GM18502 (cell line): ENCODE measurements around the gene RPL29.
A peak's percentile ranks its signal among the peaks of the same experiment; 100 is the strongest.
"Not testable (repeated sequence)": the region's sequence is repeated elsewhere in the genome, so short reads cannot be mapped to it uniquely, and the experiment has no call there.

ENCODE experiments used
- ATAC-seq: cut with Tn5 transposase; IDR thresholded peaks from one replicate; pipeline ENCODE4 v1.9.1; 2021; ENCODE audit warnings: mild to moderate bottlenecking; ENCODE audit not compliant: unreplicated experiment, poor library complexity

The RPL29 gene

DNA sequence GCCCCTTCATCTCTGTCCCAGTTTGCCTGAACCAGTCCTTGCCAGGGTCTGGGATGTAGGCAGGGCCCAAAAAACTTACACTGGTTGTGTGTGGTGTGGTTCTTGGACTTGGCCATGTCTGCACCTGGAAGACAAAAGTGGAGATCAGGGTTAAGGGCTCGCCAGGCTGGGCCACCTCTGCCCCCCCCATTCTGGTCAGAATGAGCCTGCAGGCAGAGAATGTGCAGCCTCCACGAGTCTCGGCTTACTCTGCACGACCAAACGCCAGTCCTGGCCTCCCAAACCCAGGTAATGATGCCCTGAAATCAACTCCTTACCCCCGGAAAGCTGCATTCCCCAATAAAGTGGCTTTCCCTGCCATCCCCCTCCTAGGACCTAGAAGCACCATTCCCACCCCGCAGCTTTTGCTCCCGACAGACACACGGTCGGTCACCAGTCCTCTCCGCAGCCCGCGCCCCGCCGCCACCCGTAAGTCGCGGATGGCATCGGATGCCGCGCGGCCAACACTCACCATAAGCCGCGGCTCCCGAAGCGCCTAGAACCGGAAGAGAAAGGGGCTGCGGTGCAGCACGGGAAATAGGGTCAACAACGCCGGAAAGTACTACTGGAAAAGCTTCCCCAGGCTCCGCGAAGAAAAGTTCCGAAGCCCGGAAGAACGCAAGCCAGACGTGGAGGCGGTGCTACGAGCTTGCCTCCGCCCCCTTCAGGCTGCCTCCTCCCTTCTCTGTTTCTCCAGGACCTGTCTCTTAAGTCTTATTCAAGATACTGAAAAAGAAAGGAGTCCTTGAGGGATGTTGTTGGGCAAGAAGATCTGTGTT lies at the start of gene RPL29:
Gene RPL29, minus strand, starts transcription at position 550 of the 818 bp plus-strand sequence. Its CDS starts 434 bp downstream, at position 116.
- peak; percentile 81 for ATAC-seq

DNA sequence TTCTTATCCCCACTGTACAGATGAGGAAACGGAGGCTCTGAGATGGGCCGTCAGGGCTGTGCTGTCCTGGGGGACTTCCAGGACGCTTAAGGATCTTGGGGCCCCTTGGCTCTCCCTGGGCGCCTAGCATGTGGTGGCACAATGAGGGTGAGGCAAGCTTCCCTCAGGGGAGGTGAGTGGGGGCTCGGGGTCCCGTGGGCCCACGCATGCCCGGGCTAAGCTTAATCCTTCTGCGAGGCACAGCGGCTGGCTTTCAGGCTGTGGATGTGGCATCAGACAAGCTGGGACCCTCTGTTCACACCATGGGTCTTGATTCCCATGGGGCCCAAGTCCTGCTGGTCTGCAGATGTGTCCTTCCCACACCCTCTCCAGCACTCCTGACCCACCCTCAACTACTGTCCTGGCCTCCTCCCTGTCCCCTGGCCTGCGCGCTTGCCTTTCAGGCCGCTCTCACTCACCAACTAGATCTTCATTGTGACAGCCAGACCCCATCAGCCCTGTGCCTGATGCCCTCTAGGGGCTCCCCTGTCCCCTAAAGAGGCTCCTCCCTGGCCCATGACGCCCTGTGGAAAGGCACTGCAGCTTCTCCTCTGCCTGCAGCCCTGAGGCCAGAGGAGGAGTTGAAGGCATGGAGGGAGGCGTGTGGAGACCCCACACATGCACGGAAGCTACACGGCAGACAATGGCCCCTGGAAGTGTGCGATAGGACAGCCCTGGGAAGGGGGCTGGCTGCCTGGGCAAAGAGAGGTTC lies 49.3 kb upstream of the RPL29 start:
- no peak for ATAC-seq

DNA sequence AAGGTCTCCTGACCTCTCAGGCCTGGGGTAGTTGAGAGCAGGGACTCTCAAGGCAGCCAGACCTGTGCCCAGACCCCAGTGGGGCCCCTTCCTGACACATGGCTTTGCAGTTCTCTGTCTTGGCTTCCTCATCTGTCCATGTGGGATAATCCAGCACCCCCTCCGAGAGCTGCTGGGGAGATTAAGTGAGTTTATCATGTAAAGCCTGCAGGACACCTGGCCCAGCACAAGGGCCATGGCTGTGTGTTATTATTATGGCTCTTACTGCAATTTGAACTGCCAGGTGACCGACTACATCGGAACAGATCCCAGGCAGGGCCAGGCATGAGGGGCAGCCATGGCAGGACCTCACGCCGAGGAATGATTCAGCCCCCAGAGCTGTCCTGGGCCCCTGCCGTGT lies 48.1 kb upstream of the RPL29 start:
- no peak for ATAC-seq

DNA sequence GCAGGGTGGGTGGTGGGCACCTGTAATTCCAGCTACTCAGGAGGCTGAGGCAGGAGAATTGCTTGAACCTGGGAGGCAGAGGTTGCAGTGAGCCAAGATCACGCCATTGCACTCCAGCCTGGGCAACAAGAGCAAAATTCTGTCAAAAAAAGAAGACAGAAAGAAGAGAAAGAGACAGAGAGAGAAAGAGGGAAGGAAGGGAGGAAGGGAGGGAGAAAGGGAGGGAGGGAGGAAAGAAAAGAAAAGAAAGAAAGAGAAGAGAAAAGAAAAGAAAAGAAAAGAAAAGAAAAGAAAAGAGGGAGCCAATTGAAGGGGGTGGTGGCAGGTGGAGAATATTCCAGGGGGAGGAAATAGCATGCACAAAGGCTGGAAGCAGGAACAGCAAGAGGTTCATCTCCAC lies 47.3 kb upstream of the RPL29 start:
- ATAC-seq = not testable (repeated sequence)

DNA sequence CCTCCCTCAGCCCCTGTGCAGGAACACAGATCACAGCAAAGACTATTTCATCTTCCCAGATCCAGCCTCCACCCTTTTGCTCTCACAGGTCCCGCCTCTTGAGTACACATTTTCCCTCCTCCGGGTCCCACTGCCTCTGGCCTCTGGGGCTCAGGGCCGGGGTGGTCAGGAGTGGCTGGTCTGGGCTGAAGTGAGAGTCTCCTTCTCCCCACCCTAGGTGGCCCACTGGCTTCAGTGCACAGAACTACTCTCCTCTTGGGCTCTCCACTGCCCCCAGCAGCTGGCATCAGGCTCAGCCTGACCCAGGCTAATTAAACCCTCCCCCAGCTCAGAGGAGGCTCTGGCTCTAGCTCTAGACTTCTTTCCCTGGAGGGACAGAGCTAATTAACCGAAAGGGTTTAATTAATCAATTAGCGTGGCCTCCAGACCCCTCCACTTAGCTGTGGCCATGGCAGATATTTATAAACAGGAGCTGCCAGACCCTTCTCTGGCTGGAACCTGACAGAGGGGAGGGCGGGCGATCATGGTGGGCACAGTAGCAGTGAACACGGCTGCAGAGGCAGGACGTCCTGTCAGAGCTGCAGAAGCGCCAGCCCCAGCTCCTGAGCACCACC lies 45.5 kb upstream of the RPL29 start:
- no peak for ATAC-seq

DNA sequence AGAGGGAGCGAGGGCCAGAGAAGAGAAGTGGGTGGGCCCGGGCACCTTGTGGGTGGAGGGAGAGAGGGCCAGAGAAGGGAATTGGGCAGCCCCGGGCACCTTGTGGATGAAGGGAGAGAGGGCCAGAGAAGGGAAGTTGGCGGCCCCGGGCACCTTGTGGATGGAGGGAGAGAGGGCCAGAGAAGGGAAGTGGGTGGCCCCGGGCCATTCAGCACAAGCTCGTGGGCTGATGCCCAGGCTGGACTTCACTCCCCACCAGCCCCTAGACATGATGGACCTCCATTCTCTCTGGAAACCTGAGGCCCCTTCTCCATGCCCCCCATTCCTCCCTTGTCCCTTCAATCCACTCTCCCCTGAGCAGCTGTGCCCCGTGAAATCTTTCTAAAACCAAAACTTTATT lies 44.9 kb upstream of the RPL29 start:
- no peak for ATAC-seq

DNA sequence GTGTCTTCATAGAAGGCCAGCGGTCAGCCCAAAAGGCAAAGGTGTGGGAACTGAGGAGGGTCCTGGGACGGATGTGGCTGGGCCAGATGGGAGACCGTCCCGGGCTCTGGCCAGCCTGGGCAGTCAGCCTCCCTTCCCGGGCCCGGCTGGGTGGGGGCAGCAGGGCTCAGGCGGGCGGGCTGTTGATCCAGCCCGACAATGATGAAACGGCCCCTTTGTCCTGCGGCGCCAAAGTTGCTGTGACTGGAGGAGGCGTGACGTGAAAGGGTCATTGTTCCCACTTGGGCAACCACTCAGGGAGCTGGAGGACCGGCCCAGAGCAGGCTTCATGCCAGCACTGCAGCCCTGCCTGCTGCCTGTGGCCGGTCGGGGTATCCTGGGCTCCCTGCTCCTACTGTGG lies 44.2 kb upstream of the RPL29 start:
- ATAC-seq = no peak

DNA sequence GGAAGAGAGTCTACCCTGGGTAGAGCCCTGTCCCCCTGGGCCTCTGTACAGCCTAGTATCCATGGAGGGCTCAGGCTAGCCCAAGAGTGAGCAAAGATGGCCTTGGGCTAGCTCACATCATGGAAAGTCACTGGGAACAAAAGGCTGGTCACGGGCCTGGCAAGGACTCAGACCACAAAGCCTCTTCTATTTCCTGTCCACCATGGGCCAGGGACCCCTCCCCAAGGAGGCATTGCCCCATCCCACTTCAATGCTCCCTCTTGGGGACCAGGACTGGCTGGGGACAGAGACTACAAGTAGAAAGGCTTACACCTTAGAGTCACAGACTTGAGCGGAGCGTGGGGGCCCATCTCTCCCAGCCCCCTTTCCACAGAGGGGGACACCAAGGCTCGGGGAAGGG lies 43.7 kb upstream of the RPL29 start:
- no peak for ATAC-seq

DNA sequence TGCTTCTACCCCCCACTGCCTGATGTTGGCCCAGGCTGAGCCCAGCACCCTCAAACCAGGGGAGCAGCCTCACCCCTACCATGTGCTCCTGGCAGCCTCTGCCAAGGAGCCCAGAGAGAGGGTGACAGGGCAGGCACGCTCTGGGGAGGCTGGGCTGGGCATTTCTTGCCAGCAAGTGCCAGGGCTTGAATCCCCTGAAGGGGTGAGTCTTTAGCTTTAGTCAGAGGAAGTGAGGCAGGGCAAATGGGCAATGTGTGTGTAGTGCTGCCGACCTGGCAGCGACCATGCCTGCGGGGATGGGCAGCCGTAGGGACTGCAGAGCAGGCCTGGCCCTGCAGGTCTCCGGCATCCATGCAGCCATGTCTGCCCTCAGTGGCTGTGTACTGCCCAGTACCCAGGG lies 42.5 kb upstream of the RPL29 start:
- ATAC-seq = no peak

DNA sequence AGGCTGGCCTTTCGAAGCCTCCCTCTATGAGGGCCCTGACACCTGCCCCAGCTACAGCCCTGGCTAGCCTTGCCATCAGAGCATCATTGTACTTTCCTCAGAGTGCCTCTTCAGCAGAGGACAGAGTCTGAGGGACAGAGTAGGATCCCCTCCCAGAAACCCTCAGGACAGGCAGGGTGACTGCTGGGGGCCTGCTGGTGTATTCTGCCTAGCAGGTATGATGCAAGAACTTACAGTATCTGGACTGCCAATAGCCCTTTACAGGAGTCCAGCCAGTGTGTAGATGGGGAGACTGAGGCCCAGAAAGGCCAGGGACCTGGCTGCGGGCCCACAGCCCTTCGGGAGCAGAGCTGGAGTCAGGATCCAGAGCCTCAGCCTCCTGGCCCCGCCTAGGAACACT lies 41.6 kb upstream of the RPL29 start:
- no peak for ATAC-seq

DNA sequence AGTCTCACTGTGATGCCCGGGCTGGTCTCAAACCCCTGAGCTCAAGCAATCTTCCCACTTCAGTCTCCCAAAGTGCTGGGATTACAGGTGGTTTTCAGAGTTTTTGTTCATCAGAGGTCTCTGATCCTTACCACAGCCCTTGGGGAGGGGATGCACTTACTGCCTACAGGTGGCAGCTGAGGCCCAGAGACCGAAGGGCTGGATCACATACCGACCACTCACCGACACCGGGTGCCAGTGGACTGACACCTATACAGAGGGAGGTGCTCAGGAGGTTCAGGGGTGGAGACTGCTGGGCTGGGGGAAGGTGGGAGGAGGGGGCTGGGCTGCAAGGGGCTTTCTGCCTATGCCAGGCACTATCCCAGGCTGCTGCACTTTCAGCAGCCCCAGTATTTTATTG lies 41.1 kb upstream of the RPL29 start:
- ATAC-seq = no peak

DNA sequence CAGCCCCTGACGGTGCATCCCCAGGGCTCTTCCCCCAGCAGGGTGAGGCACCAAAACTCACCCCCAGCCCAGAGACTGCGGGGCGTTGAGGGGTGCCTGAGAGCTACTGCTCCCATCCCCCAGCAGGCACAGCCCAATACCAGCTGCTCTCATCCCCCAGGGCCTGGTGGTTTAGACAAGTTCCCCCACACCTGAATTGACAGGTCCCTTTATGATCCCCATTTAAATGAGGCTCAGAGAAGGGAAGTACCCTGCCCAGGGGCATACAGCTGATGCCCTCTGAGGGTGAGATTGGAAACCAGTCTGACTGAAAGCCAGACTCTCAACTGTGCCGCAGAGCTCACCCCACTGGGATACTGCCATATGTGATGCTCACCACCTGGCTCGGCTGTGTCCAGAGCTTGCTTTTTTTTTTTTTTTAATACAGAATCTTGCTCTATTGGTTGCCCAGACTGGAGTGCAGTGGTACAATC lies 40.6 kb upstream of the RPL29 start:
- peak; percentile 76 for ATAC-seq

DNA sequence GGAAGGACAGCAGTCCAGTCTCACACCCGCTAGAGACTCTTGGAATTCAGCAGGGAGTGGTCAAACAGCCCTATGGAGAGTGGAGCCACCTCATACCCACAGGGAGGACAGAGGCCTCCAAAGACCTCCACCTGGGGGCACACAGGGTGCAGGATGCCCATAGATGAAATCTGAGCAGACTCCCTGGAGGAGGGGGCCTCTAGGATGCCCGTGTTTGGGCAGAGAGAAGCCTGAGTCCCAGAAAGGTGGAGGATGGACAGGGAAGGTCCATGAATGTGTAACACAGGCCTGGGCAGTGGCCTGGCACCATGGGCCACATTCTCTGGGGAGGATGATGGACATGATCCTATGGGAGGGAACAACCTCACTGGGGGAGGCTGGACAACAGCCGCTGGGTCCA lies 39.0 kb upstream of the RPL29 start:
- ATAC-seq = no peak

DNA sequence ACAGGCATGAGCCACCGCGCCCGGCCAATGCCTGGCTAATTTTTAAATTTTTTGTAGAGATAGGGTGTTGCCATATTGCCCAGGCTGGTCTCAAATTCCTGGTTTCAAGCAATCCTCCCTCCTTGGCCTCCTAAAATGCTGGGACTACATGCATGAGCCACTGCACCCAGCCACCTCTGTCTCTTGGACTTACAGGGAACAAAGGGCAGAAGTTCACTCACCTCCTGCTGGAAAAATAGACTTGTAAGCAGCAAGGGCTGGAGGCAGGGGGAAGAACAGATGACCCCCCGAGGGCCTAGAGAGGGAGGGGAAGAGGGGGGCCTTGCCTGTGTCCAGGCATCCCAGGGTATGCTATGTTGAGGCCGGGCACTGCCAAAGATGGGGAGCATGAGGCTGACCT lies 38.5 kb upstream of the RPL29 start:
- ATAC-seq = no peak

DNA sequence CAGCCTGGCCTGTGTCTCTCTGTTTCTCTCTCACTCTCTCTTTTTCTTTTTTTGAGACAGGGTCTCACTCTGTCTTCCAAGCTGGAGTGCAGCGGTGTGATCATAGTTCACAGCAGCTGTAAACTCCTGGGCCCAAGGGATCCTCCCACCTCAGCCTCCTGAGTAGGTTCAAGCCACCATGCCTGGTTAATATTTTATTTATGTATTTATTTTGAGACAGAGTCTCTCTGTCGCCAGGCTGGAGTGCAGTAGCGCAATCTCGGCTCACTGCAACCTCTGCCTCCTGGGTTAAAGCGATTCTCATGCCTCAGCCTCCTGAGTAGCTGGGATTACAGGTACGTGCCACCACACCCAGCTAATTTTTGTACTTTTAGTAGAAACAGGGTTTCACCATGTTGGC lies 38.1 kb upstream of the RPL29 start:
- ATAC-seq = not testable (repeated sequence)

DNA sequence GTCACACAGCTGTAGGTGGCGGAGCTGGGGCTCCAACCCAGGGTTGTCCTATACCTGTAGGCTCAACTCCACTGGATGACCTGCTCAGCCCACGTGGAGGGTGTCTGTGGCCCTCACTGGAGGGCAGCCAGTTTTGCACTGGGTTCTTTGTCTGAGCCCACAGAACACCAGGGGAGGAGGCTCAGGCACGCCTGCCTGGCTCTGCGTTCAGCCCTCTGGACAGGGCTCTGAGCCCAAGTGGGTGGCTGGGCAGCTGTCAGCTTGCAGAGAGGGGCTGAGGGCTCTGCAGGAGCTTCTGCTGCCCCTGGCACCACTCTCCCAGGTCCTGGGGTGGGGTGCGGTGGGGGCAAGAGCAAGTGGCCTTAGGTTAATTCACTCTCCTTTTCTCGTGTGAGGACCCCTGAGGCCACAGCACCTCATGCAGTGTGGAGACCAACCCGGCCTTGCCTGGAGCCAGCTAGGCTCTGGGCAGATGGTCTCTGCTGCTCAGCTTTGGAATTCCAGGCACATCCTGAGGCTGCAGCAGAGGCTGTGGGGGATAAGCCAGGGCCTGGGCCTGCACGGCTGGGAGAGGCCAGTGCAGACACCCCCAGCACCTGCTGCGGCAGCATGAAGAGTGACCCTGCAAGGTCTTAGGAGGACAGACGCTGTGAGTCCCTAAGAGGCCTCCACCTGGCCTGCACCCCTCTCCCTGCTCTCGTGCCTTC lies 37.2 kb upstream of the RPL29 start:
- ATAC-seq = no peak

DNA sequence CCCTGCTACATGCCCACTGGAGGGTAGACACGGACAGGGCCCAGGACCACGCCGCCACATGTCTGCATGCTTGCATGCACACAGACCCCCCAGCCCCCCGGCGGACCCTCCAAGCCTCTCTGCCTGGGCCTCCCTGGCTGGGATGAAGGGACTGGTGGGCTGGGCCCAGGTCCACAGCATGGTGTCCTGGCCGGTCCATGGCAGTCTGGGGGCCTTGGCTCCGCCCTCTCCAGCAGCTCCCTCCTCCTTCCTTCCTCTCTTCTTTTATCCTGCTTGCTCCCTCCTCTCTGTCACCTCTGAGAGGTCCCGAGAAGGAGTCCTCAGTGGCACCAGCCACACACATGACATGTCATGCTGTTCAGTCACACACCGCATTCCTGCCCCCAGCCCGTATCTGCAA lies 36.2 kb upstream of the RPL29 start:
- ATAC-seq = no peak

DNA sequence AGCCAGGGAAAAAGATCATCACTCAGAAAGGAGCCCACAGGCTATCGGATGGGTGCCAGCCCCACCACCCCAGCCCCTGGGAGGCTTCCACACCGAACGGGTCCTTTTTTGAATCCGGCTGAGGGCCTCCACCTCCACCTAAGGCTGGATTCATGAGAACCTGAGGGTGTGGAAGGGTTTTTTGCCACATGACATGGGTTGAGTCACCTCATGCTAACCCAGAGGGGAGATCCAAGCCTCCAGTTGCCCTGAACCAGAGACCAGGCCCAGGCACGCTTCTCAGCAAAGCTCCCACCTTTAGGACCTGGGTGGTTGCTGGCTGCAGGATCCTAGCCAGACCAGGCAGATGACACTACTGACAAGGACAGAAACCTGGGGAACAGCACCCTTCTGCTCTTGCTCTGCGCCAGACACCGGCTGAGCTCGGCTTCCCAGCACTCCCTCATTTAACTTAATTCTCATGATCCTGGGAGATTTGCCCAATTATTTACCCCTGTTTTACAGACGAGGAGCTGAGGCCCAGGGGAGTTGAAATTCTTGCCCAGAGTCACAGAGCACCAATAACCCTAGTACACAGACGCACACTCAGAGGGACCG lies 35.1 kb upstream of the RPL29 start:
- ATAC-seq = no peak

DNA sequence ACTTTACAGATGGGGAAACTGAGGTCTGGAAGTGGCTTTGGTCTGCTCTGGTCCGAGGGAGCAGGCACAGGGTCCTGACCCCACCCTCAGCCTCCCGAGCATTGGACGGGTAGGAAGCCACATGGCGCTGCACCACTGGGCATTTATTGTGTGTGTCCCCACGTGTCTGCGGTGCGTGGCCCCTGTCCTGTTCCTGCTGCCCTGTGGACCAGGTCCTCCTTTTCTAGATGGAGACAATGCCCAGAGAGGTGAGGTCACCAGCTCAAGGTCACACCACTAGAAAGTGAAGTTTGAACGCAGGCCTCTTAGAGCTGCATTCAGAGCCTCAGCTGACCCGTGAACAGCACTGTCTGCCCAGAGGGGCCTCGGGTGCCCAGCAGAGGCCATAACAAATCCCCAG lies 33.8 kb upstream of the RPL29 start:
- no peak for ATAC-seq

DNA sequence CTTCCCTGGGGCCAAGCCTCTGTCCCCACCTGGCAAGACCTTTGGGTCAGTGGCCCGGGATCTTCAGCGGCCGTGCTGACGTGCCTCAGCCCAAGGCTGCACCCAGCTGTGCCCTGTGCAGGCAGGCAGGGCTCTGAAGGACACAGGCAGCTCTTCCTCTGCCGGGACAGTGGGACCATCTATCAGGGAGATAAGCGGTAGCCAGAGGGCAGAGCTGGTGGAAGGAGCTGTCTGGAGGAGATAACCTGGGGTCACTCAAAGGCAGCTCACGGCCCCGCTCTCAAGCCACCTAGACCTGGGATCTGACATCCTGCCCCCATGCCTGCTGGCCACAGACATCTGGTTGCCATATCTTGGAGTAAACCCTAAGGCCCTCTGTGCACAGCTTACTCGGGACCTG lies 33.4 kb upstream of the RPL29 start:
- no peak for ATAC-seq
